HG03432 (cell line): Measurements from ENCODE around the gene FMNL2.

Experiments
- ATAC-seq: cut with Tn5 transposase; IDR thresholded peaks from one replicate; pipeline ENCODE4 v1.9.1; 2021; ENCODE audit warnings: mild to moderate bottlenecking, moderate library complexity; ENCODE audit not compliant: unreplicated experiment

FMNL2 gene

DNA sequence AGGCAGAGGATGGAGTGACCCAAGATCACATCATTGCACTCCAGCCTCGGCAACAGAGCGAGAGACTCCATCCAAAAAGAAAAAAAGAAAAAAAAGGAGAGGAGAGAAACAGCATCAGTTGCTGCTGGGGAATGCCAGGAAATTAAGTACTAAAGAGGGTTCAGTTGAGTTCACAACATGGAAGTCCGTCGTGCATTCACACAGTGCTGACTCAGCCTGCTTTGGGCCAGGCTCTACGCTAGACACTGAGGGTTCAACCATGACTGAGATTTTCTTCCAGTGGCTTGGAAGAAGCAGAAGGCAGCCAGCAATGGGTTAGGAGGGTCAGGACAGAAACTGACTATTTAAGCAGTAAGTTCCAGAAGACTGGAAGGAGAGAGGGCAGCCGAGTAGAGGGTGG lies 108.8 kb downstream of the FMNL2 start:
- ATAC-seq = no peak

DNA sequence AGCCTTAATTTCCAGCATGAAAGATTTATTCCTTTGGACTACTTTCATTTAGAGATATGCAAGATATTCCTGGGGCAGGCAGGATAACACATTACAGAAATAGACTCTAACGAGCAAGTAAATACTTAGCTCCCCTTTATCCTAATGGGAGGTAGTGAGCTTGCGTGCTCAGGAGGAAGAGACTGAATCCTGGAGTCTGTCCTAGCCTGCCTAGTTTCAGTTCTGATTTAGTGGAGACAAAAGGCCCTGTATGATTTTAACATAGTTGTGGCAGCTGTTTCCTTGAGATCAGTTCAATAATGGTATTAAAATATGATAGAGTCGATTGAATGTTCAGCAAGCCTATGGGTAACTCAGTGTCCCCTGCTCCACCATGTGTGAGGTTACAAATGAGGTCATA lies 109.5 kb downstream of the FMNL2 start:
- ATAC-seq = no peak

DNA sequence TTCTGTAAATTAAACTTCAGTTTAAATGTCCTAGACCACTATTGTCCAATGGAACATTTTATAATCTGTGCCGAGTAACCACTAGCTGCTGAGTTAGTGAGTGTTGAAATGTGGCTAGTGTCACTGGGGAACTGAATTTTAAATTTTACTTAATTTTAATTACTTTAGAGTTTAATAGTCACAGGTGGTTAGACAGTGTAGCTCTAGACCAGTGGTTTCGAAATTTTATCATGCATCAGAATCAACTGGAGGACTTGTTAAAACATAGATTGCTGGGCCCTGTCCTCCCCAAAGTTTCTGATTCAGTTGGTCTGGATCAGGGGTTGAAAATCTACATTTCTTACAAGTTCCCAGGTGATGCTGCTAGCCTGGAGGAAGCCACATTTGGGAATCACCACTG lies 110.4 kb downstream of the FMNL2 start:
- ATAC-seq = no peak

DNA sequence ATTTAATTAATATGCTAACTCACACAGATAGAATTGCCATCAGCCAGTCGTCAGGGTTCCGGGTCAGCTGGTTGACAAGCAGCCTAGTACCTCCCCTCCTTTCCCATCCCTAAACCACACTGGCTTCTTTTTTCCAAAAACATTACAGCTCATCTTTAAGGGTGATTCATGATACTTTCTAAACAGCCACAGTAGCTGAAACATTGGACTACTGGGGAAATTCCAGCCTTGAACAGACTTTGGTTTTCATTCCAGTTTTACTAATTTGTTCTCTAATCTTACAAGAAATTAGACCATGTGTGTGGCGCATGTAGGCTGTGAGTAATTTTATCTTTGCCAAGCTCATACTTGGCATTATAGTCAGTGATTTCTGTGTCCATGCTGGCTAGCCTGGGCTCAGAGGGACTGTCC lies 110.8 kb downstream of the FMNL2 start:
- peak; percentile 68 for ATAC-seq

DNA sequence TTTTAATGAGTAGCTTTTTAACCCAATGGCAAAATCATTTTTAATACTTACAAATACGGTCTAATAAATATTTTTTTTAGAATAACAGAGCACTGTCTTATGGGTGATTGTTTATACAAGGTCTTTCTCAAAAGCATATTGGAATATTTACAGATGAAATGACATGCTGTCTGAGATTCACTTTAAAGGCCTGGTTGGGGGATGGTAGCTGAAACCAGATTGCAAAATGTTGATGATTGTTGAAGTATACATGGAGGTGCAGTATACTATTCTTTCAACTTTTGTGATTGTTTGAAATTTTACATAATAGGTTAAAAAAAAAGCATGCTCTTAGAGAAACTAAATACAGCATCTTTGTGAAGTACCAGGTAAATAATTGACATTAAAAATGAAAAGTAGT lies 111.2 kb downstream of the FMNL2 start:
- ATAC-seq = no peak

DNA sequence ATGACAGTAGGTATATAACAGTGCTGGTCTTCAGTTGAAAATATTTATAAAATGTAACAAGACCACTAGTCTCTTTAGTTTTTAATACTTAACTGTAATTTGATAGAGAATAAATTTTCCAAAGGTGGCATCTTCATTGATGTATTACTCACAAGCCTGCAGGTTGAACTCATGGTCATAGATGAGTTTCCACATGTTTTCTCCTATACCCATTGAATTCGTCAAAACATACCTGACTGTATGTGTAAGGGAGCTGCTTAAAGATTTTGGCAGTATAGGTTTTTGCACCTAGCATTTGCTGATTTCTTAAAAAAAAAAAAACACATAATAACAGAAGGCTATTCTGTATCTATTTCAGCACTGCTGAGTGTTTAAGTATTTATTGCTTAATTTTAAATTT lies 112.9 kb downstream of the FMNL2 start:
- ATAC-seq = no peak

- no peak for ATAC-seq
These were observed 113.6 kb downstream of the FMNL2 start for GRCh38 chr2:152448606-152449005.

DNA sequence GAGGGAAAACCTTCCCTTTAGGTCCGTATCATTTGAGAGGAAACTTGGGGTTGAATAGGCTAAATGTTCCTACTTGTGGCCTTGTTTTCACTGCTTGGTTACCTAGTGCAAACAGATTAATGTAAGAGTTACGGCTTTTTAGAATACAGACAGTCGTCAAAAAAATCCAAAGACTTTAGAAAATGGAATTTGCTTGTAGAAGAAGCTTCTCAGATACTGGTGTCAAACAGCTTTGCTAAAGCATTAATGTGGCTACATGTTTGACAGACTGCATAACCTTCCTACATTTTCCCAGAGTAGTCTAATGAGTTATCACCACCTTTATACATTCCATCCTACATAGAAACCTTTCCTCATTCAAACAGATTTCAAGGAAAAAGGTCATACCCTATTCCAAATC lies 114.6 kb downstream of the FMNL2 start:
- no peak for ATAC-seq

- no peak for ATAC-seq
These were observed 115.2 kb downstream of the FMNL2 start for GRCh38 chr2:152450176-152450575.

DNA sequence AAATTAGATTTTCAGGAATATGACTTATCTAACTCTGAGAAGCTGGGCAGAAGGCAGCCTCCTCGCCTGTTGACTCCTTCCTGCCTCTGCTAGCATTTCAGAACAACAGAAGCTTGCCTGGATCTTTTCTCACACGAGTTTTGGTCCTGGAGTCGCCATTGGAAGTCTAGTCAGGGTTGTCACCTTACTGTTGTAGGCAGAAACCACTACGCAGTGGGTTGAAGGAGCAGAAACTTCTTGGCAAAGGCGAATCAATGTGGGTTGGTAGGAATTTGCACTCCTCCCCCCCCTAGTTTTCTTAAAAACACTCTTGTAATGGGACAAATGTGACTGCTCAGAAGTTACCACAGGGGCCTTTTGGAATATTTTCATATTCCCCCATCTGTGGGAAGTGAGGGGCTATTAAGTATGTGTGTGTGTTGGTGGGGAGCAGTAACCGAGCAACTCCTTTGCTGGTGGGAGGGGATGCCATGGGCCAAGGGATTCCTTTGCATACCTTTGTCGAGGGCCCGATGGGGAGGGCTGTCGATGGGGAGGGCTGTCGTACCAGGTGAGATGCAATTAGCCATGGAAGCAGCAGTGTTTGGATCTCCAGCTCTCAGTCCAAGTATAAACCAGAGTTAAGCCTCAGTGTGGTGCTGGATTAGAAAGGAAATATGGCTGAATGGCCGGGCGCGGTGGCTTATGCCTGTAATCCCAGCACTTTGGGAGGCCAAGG lies 117.4 kb downstream of the FMNL2 start:
- no peak for ATAC-seq

DNA sequence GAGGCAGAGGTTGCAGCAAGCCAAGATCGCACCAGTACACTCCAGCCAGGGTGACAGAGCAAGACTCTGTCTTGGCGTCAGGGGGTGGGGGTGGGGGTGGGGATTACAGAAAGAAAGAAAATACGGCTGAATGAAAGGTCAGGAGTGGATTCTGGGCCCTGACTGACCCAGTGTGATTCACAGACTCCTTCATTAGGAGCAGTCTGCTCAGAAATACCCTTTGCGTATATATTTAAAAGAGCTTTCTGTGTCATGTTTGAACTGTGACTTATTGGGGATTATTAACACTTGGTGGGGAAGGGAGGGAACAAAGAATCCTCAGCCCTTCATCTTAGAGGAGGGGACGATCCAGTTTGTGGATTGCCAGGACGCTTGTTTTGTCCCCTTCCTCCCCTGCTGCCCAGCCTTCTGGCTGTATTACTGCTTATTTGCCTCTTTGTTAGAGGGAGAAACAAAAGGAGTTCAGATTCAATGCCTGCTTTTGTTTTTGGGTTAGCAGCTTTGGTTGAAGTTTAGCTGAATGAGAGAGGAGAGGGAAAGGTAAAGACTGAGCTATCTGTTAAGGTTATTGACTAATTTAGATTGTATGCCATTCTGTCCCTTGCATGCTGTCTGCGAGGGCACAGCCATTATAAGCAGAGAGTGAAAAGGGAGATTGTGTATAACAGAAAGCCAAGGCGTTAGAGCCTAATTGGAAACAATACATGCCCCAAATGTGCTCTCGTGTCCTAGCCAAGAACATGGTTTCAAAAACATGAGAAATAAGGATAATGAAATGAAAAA lies 118.3 kb downstream of the FMNL2 start:
- ATAC-seq = no peak

DNA sequence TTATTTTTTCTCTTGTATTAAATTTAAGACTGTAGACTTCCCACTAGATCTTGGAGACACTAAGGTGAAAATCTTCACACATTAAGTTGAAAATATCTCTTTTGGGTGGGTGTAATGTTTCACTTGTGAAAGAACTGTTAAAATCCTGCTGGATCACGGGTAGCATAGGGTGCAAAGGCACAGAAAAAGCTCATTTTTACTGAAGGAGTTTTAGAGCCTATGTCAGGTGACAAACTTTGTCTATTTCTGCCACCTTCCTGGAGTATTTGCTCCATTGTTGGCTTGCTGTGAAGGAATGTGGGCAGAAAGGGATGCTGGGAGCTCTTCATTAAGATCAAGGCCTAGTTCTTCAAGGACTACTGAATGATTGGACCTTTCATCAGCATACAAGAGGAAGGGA lies 119.4 kb downstream of the FMNL2 start:
- no peak for ATAC-seq

DNA sequence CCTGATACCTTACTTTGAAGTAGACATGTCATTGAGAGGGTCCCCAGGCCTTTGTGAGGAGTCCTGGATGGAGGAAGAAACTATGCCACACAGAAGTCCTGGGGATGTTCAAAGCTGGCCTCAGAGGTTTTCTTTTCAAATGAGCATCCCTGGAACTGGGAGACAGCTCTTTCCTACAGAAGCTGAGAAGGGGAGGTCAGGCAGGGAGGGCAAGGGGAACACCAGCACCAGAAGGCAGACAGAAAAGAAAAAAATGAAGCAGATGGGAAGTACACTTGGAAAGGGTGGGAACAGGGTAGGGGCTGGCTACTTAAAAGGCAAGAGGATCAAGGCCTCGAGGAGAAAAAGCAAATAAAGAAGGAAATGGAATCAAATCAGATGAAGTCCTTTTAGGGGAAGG lies 120.0 kb downstream of the FMNL2 start:
- no peak for ATAC-seq

DNA sequence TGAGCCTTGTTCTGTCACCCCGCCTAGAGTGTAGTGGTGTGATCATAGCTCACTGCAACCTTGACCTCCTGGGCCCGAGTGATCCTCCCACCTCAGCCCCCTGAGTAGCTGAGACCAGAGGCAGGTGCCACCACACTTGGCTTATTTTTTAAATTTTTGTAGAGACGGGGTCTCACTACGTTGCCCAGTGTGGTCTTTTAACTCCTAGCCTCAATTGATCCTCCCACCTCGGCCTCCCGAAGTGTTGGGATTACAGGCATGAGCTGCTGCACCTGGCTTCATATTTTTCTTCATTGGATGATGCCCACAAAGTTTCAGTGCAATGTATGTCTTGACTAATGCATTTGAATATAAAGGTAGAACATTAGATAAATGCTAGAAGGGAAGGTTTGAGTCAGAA lies 120.8 kb downstream of the FMNL2 start:
- ATAC-seq = no peak

DNA sequence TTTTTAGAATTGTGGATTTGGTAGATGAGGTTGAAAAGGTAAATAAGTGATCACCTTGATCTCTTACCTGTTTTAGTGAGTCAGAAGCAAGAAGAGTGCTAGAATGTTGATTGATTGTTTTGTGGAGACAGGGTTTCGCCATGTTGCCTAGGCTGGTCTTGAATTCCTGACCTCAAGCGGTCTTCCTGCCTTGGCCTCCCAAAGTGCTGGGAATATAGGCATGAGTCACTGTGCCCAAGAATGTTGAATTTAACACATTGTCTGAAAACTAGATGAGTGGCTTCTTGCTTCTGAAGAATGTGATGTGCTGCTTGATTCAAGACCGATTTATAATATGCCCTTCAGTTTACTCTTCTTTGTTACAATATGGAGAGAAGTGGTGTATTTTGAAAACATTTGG lies 121.3 kb downstream of the FMNL2 start:
- ATAC-seq = no peak

GRCh38 chr2:152458441-152458940 lies 123.5 kb downstream of the FMNL2 start:
- ATAC-seq = no peak

- ATAC-seq = no peak
These were observed 124.1 kb downstream of the FMNL2 start for GRCh38 chr2:152459091-152459490.

DNA sequence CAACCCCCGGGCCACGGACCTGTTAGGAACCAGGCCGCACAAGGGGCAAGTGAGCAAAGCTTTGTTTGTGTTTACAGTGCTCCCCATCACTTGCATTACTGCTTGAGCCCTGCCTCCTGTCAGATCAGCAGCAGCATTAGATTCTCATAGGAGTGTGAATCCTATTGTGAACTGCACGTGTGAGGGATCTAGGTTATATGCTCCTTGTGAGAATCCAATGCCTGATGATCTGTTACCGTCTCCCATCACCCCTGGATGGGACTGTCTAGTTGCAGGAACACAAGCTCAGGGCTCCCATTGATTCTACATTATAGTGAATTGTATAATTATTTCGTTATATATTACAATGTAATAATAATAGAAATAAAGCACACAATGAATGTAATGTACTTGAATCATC lies 125.6 kb downstream of the FMNL2 start:
- no peak for ATAC-seq

GRCh38 chr2:152462120-152462519 lies 127.1 kb downstream of the FMNL2 start:
- no peak for ATAC-seq

DNA sequence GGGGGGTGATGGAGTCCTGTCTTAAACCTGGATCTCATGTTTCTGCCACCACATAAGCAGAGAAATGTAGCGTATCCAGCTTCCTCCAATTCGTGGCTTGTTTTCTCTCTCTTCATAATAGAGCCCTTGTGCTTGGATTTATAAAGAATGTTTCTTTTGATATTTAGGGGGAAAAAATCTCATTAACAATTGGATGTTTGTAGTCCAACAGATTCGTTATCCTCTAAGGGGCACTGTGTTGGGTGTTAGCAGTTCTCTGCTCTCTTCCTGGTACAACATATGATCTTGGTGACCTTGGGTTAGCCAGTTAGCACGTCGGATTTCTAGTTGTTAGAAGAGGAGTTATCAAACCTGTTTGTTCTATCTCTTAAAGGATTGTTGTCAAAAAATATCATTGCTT lies 127.8 kb downstream of the FMNL2 start:
- no peak for ATAC-seq

GRCh38 chr2:152464851-152465470 lies 130.0 kb downstream of the FMNL2 start:
- no peak for ATAC-seq

DNA sequence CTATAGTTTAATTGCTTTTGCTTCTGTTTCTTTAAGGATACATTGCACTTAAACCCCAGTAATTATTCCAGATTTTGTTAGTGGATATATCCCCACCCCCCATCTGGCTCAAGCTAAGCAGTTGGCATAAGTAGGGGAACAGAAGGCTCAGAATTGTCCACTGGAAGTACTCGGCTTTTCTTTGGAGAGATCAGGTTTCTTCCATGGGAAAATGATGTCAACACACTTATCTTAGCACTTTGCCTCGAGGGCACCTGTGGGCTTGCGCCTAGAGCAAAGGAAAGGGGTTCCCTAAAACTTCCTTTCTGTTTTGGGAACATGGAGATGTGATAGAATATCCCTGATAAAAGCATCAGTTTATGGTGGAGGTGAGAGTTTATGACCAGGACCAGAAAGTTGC lies 130.6 kb downstream of the FMNL2 start:
- no peak for ATAC-seq
